Colonic mucosa (tissue), 4 donors: Measurements from ENCODE around the gene CRABP2. TPM values are rescaled to one million over a fixed set of nuclear protein-coding genes. Genes with fewer than 3 reads are reported as not detected.
A peak's percentile ranks its signal among the peaks of the same experiment; 100 is the strongest.

Source experiments
- DNase-seq: peaks from one replicate; pipeline ENCODE4 v3.0.0-alpha.2; 2020
- H3K27ac ChIP-seq: fragments of 200-600 bp; one replicate; pipeline ENCODE4 v1.8.0; 2021
- H3K27me3 ChIP-seq: fragments of 200-600 bp; one replicate; pipeline ENCODE4 v1.8.0; 2021
- H3K36me3 ChIP-seq: fragments of 200-600 bp; one replicate; pipeline ENCODE4 v1.8.0; 2021
- H3K4me1 ChIP-seq: fragments of 200-600 bp; one replicate; pipeline ENCODE4 v1.8.0; 2021; ENCODE audit warnings: mild to moderate bottlenecking
- H3K4me3 ChIP-seq: fragments of 200-600 bp; one replicate; pipeline ENCODE4 v1.8.0; 2021
- H3K9ac ChIP-seq, 2 donors: one replicate each; pipeline ENCODE4 v1.7.0; 2013; ENCODE audit warnings: control low read depth in 2 of 2, low read depth in 2 of 2, low read length in 2 of 2
- H3K9me3 ChIP-seq: fragments of 200-600 bp; one replicate; pipeline ENCODE4 v1.8.0; 2021
- CTCF ChIP-seq: fragments of 200-600 bp; IDR thresholded peaks from one replicate; pipeline ENCODE4 v1.8.0; 2022; ENCODE audit warnings: antibody characterized with exemption, mild to moderate bottlenecking
- intact Hi-C: fragments of 100-400 bp; cut with DNase I; formaldehyde crosslinking; loops from one replicate; pipeline ENCODE4 v1.14.1; 2022
- total RNA-seq, 2 donors: library from RNA; stranded (reverse); fragmentation: NEBNext Ultra II Directional in 1 of 2; extraction: Animal tissue kit (Norgen Biotek cat#: 25700) in 1 of 2; gene quantifications; one replicate each; pipeline ENCODE4 v1.2.1, GENCODE V29; 2021
- donor health status: healthy.
- donor health status: DM: no; HTN: no; CAD: no.
- donor health status: DM: no; HTN: no; CAD: no.

CRABP2 gene
- total RNA-seq, 2 donors from 2014 or later = 1.2 to 1.4 TPM

GRCh38 chr1:156750711-156751450, 45.5 kb upstream of the CRABP2 start:
- H3K4me1 ChIP-seq = peaks cover 27% of the 10 kb centered on the region
- TF ChIP-seq CTCF = no peak

GRCh38 chr1:156750191-156750672, 44.8 kb upstream of the CRABP2 start:
- Histone ChIP-seq H3K36me3 (no peaks in the 10 kb centered on the region), H3K27ac (peak overlapping the region; percentile 94), H3K4me3 (peak overlapping the region; percentile 95), H3K9me3 (no peaks in the 10 kb centered on the region), H3K9ac (peak overlapping the region; percentile 98 to 99), H3K27me3 (no peaks in the 10 kb centered on the region), H3K4me1 (peaks cover 27% of the 10 kb centered on the region)
- no peak for TF ChIP-seq CTCF
- intact Hi-C loops = no loop called here
- peak; percentile 73 for DNase-seq

More at GRCh38 chr1:156750711-156751450, 45.5 kb upstream of the CRABP2 start:
- Histone ChIP-seq H3K9me3 (no peaks in the 10 kb centered on the region), H3K4me3 (peak overlapping the region; percentile 95), H3K9ac (peak overlapping the region; percentile 98 to 99), H3K27ac (peak overlapping the region; percentile 94), H3K36me3 (no peaks in the 10 kb centered on the region), H3K27me3 (no peaks in the 10 kb centered on the region)
- intact Hi-C loops = no loop called here
- peak; percentile 50 for DNase-seq

GRCh38 chr1:156749419-156750118, 44.2 kb upstream of the CRABP2 start:
- H3K9me3 ChIP-seq = no peaks in the 10 kb centered on the region
- peak overlapping the region; percentile 95 for H3K4me3 ChIP-seq
- peak overlapping the region; percentile 98 to 99 for H3K9ac ChIP-seq
- peak; percentile 81 for DNase-seq
- H3K36me3 ChIP-seq = no peaks in the 10 kb centered on the region
- peak overlapping the region; percentile 94 for H3K27ac ChIP-seq
- no peak for TF ChIP-seq CTCF
- intact Hi-C loops = no loop called here
- peaks cover 27% of the 10 kb centered on the region for H3K4me1 ChIP-seq
- no peaks in the 10 kb centered on the region for H3K27me3 ChIP-seq

- intact Hi-C loops = no loop called here
- no peaks in the 10 kb centered on the region for H3K9me3 ChIP-seq
- DNase-seq = peak; percentile 81
- H3K4me1 ChIP-seq = peaks cover 27% of the 10 kb centered on the region
- TF ChIP-seq CTCF = no peak
- H3K9ac ChIP-seq = peak overlapping the region; percentile 98 to 99
- H3K4me3 ChIP-seq = peak overlapping the region; percentile 95
- peak overlapping the region; percentile 94 for H3K27ac ChIP-seq
- no peaks in the 10 kb centered on the region for H3K36me3 ChIP-seq
- H3K27me3 ChIP-seq = no peaks in the 10 kb centered on the region
These were observed 43.5 kb upstream of the CRABP2 start for GRCh38 chr1:156748670-156749418.
